GM21576 (cell line): ENCODE results near the gene HOXB1.

Experiments
- ATAC-seq: cut with Tn5 transposase; IDR thresholded peaks from one replicate; pipeline ENCODE4 v1.9.1; 2021; ENCODE audit warnings: mild to moderate bottlenecking, moderate library complexity; ENCODE audit not compliant: unreplicated experiment

The HOXB1 gene

GRCh38 chr17:48567646-48568354 lies 37.0 kb upstream of the HOXB1 start:
- ATAC-seq = no peak

GRCh38 chr17:48567209-48567608 lies 36.4 kb upstream of the HOXB1 start:
- ATAC-seq = no peak

- ATAC-seq = no peak
Measured at GRCh38 chr17:48566717-48567116, 35.9 kb upstream of the HOXB1 start.

- ATAC-seq = no peak
Measured at GRCh38 chr17:48565925-48566710, 35.3 kb upstream of the HOXB1 start.

- no peak for ATAC-seq
Measured at GRCh38 chr17:48565022-48565554, 34.3 kb upstream of the HOXB1 start.

GRCh38 chr17:48564188-48565021 lies 33.6 kb upstream of the HOXB1 start:
- no peak for ATAC-seq

GRCh38 chr17:48563867-48564187 lies 33.0 kb upstream of the HOXB1 start:
- ATAC-seq = no peak

GRCh38 chr17:48563385-48563838 lies 32.6 kb upstream of the HOXB1 start:
- no peak for ATAC-seq

GRCh38 chr17:48562934-48563333 lies 32.1 kb upstream of the HOXB1 start:
- no peak for ATAC-seq

- no peak for ATAC-seq
Measured at GRCh38 chr17:48561884-48562810, 31.3 kb upstream of the HOXB1 start.

- ATAC-seq = no peak
Measured at GRCh38 chr17:48559840-48560817, 29.3 kb upstream of the HOXB1 start.

- no peak for ATAC-seq
Measured at GRCh38 chr17:48559122-48559839, 28.5 kb upstream of the HOXB1 start.

GRCh38 chr17:48558831-48559121 lies 28.0 kb upstream of the HOXB1 start:
- no peak for ATAC-seq

GRCh38 chr17:48558057-48558830 lies 27.4 kb upstream of the HOXB1 start:
- no peak for ATAC-seq

- ATAC-seq = no peak
Measured at GRCh38 chr17:48556576-48557401, 26.0 kb upstream of the HOXB1 start.

- ATAC-seq = no peak
Measured at GRCh38 chr17:48556229-48556575, 25.4 kb upstream of the HOXB1 start.
